ENCODE results near the gene LRRC1. TPM values are rescaled to one million over a fixed set of nuclear protein-coding genes. Genes with fewer than 3 reads are reported as not detected.

The LRRC1 gene
- total and polyA plus RNA-seq, 2 experiments from 2014 or later = 11.3 to 16.6 TPM

- Histone ChIP-seq H3K4me1 (ENCODE audit: insufficient read depth) (peaks cover 25% of the 10 kb centered on the region), H3K4me2 (no peak overlapping the region), H3K9me2 (ENCODE audit: insufficient read depth) (no peaks in the 10 kb centered on the region), H3K36me3 (ENCODE audit: insufficient read depth) (no peaks in the 10 kb centered on the region), H3K79me2 (replicated peaks; ENCODE audit: insufficient read depth) (peaks cover 73% of the 10 kb centered on the region), H4K20me1 (replicated peaks; ENCODE audit: insufficient read depth) (no peaks in the 10 kb centered on the region), H3K27me3 (ENCODE audit: insufficient read depth) (no peaks in the 10 kb centered on the region), H3K4me3 (no peak overlapping the region), H2AFZ (no peak overlapping the region), H3K27ac (ENCODE audit: low read depth) (no peak overlapping the region), H3F3A (replicated peaks; ENCODE audit: low read depth) (no peaks in the 10 kb centered on the region)
- Mint-ChIP-seq H3K4me1 (peaks cover 47% of the 10 kb centered on the region), H3K36me3 (ENCODE audit: low read depth) (no peaks in the 10 kb centered on the region), H3K27ac (no peak overlapping the region), H3K27me3 (ENCODE audit: insufficient read depth, low read depth, poor library complexity) (no peaks in the 10 kb centered on the region), H3K4me3 (no peak overlapping the region), H3K9me3 (no peaks in the 10 kb centered on the region)
- ATAC-seq = no peak
- no peak for DNase-seq (ENCODE audit: low spot score)
- TF ChIP-seq ZNF331 (CRISPR knock-in tag; IDR thresholded peaks at IDR 0.05; ENCODE audit: low read depth) = no peak
- TF ChIP-seq ZNF114 (CRISPR knock-in tag; IDR thresholded peaks at IDR 0.05) = no peak
- TF ChIP-seq STAT1 (IDR thresholded peaks at IDR 0.05; ENCODE audit: unreplicated experiment) = no peak
- no peak for TF ChIP-seq POLR2AphosphoS5 (IDR thresholded peaks at IDR 0.05; ENCODE audit: low read depth)
- no peak for TF ChIP-seq JUNB (IDR thresholded peaks at IDR 0.05; ENCODE audit: unreplicated experiment)
- TF ChIP-seq, protein P1, sequence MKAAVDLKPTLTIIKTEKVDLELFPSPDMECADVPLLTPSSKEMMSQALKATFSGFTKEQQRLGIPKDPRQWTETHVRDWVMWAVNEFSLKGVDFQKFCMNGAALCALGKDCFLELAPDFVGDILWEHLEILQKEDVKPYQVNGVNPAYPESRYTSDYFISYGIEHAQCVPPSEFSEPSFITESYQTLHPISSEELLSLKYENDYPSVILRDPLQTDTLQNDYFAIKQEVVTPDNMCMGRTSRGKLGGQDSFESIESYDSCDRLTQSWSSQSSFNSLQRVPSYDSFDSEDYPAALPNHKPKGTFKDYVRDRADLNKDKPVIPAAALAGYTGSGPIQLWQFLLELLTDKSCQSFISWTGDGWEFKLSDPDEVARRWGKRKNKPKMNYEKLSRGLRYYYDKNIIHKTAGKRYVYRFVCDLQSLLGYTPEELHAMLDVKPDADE (IDR thresholded peaks at IDR 0.05) = no peak
- TF ChIP-seq, protein P2, sequence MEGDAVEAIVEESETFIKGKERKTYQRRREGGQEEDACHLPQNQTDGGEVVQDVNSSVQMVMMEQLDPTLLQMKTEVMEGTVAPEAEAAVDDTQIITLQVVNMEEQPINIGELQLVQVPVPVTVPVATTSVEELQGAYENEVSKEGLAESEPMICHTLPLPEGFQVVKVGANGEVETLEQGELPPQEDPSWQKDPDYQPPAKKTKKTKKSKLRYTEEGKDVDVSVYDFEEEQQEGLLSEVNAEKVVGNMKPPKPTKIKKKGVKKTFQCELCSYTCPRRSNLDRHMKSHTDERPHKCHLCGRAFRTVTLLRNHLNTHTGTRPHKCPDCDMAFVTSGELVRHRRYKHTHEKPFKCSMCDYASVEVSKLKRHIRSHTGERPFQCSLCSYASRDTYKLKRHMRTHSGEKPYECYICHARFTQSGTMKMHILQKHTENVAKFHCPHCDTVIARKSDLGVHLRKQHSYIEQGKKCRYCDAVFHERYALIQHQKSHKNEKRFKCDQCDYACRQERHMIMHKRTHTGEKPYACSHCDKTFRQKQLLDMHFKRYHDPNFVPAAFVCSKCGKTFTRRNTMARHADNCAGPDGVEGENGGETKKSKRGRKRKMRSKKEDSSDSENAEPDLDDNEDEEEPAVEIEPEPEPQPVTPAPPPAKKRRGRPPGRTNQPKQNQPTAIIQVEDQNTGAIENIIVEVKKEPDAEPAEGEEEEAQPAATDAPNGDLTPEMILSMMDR (conservative IDR thresholded peaks at IDR 0.05; ENCODE audit: low read depth in 2 of 2) = no peak
- no peak for TF ChIP-seq NANOG (IDR thresholded peaks at IDR 0.05; ENCODE audit: borderline replicate concordance)
- TF ChIP-seq, protein P3, sequence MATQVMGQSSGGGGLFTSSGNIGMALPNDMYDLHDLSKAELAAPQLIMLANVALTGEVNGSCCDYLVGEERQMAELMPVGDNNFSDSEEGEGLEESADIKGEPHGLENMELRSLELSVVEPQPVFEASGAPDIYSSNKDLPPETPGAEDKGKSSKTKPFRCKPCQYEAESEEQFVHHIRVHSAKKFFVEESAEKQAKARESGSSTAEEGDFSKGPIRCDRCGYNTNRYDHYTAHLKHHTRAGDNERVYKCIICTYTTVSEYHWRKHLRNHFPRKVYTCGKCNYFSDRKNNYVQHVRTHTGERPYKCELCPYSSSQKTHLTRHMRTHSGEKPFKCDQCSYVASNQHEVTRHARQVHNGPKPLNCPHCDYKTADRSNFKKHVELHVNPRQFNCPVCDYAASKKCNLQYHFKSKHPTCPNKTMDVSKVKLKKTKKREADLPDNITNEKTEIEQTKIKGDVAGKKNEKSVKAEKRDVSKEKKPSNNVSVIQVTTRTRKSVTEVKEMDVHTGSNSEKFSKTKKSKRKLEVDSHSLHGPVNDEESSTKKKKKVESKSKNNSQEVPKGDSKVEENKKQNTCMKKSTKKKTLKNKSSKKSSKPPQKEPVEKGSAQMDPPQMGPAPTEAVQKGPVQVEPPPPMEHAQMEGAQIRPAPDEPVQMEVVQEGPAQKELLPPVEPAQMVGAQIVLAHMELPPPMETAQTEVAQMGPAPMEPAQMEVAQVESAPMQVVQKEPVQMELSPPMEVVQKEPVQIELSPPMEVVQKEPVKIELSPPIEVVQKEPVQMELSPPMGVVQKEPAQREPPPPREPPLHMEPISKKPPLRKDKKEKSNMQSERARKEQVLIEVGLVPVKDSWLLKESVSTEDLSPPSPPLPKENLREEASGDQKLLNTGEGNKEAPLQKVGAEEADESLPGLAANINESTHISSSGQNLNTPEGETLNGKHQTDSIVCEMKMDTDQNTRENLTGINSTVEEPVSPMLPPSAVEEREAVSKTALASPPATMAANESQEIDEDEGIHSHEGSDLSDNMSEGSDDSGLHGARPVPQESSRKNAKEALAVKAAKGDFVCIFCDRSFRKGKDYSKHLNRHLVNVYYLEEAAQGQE (IDR thresholded peaks at IDR 0.05; ENCODE audit: unreplicated experiment) = no peak
- no peak for TF ChIP-seq EZH2 (IDR thresholded peaks at IDR 0.05; ENCODE audit: low read depth, unreplicated experiment)
- TF ChIP-seq, protein P4, sequence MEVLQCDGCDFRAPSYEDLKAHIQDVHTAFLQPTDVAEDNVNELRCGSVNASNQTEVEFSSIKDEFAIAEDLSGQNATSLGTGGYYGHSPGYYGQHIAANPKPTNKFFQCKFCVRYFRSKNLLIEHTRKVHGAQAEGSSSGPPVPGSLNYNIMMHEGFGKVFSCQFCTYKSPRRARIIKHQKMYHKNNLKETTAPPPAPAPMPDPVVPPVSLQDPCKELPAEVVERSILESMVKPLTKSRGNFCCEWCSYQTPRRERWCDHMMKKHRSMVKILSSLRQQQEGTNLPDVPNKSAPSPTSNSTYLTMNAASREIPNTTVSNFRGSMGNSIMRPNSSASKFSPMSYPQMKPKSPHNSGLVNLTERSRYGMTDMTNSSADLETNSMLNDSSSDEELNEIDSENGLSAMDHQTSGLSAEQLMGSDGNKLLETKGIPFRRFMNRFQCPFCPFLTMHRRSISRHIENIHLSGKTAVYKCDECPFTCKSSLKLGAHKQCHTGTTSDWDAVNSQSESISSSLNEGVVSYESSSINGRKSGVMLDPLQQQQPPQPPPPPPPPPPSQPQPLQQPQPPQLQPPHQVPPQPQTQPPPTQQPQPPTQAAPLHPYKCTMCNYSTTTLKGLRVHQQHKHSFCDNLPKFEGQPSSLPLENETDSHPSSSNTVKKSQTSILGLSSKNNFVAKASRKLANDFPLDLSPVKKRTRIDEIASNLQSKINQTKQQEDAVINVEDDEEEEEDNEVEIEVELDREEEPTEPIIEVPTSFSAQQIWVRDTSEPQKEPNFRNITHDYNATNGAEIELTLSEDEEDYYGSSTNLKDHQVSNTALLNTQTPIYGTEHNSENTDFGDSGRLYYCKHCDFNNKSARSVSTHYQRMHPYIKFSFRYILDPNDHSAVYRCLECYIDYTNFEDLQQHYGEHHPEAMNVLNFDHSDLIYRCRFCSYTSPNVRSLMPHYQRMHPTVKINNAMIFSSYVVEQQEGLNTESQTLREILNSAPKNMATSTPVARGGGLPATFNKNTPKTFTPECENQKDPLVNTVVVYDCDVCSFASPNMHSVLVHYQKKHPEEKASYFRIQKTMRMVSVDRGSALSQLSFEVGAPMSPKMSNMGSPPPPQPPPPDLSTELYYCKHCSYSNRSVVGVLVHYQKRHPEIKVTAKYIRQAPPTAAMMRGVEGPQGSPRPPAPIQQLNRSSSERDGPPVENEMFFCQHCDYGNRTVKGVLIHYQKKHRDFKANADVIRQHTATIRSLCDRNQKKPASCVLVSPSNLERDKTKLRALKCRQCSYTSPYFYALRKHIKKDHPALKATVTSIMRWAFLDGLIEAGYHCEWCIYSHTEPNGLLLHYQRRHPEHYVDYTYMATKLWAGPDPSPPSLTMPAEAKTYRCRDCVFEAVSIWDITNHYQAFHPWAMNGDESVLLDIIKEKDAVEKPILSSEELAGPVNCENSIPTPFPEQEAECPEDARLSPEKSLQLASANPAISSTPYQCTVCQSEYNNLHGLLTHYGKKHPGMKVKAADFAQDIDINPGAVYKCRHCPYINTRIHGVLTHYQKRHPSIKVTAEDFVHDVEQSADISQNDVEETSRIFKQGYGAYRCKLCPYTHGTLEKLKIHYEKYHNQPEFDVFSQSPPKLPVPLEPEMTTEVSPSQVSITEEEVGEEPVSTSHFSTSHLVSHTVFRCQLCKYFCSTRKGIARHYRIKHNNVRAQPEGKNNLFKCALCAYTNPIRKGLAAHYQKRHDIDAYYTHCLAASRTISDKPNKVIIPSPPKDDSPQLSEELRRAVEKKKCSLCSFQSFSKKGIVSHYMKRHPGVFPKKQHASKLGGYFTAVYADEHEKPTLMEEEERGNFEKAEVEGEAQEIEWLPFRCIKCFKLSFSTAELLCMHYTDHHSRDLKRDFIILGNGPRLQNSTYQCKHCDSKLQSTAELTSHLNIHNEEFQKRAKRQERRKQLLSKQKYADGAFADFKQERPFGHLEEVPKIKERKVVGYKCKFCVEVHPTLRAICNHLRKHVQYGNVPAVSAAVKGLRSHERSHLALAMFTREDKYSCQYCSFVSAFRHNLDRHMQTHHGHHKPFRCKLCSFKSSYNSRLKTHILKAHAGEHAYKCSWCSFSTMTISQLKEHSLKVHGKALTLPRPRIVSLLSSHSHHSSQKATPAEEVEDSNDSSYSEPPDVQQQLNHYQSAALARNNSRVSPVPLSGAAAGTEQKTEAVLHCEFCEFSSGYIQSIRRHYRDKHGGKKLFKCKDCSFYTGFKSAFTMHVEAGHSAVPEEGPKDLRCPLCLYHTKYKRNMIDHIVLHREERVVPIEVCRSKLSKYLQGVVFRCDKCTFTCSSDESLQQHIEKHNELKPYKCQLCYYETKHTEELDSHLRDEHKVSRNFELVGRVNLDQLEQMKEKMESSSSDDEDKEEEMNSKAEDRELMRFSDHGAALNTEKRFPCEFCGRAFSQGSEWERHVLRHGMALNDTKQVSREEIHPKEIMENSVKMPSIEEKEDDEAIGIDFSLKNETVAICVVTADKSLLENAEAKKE (CRISPR knock-in tag; IDR thresholded peaks at IDR 0.05) = no peak
- no peak for TF ChIP-seq EZH2phosphoT487 (IDR thresholded peaks at IDR 0.05; ENCODE audit: unreplicated experiment)
- TF ChIP-seq CREB1 (CRISPR knock-in tag; IDR thresholded peaks at IDR 0.05; ENCODE audit: low read depth) = no peak
Measured at GRCh38 chr6:53827531-53827930, 32.7 kb downstream of the LRRC1 start.
